AG10803 (cell line): ENCODE results near the gene AVL9.
"Not testable (repeated sequence)": the region's sequence is repeated elsewhere in the genome, so short reads cannot be mapped to it uniquely, and the experiment has no call there.

Experiments
- DNase-seq: peaks from one replicate; pipeline ENCODE4 v3.0.0; 2010; ENCODE audit warnings: low read depth
- H3K4me3 ChIP-seq: 2 replicates; pipeline ENCODE4 v1.5.1; 2011; ENCODE audit warnings: mild to moderate bottlenecking, low read length, control low read depth
- CTCF ChIP-seq: conservative IDR thresholded peaks from 2 replicates; pipeline ENCODE4 v1.5.1; 2011; ENCODE audit warnings: mild to moderate bottlenecking, low read length, control low read depth, inconsistent platforms

The AVL9 gene

GRCh38 chr7:32462977-32463376 lies 32.3 kb upstream of the AVL9 start:
- H3K4me3 ChIP-seq = no peak overlapping the region
- no peak for DNase-seq
- no peak for TF ChIP-seq CTCF

- DNase-seq, H3K4me3 ChIP-seq: not testable (repeated sequence)
These were observed 30.5 kb upstream of the AVL9 start for GRCh38 chr7:32464641-32465416.

GRCh38 chr7:32470004-32470403 lies 25.3 kb upstream of the AVL9 start:
- not testable (repeated sequence) for H3K4me3 ChIP-seq, DNase-seq

- H3K4me3 ChIP-seq = no peak overlapping the region
- no peak for TF ChIP-seq CTCF
- no peak for DNase-seq
These were observed 24.4 kb upstream of the AVL9 start for GRCh38 chr7:32470871-32471270.

GRCh38 chr7:32472015-32472414 lies 23.3 kb upstream of the AVL9 start:
- no peak for TF ChIP-seq CTCF
- DNase-seq = no peak
- no peak overlapping the region for H3K4me3 ChIP-seq

GRCh38 chr7:32474008-32474407 lies 21.3 kb upstream of the AVL9 start:
- TF ChIP-seq CTCF = no peak
- DNase-seq = no peak
- no peak overlapping the region for H3K4me3 ChIP-seq

- H3K4me3 ChIP-seq = no peak overlapping the region
- DNase-seq = no peak
- TF ChIP-seq CTCF = no peak
These were observed 18.3 kb upstream of the AVL9 start for GRCh38 chr7:32476816-32477648.

GRCh38 chr7:32477649-32477980 lies 17.7 kb upstream of the AVL9 start:
- H3K4me3 ChIP-seq = no peak overlapping the region
- TF ChIP-seq CTCF = no peak
- DNase-seq = no peak
